Mononuclear cell (primary cell): ENCODE data around the gene NOL8. TPM values are rescaled to one million over a fixed set of nuclear protein-coding genes. Genes with fewer than 3 reads are reported as not detected.

Experiments used
- H3K27me3 ChIP-seq: 2 replicates; pipeline ENCODE4 v1.6.0; 2011; ENCODE audit warnings: low read length, control low read depth; ENCODE audit not compliant: insufficient read depth
- H3K4me1 ChIP-seq: 2 replicates; pipeline ENCODE4 v1.5.1; 2011; ENCODE audit warnings: mild to moderate bottlenecking, low read length, control low read depth; ENCODE audit not compliant: insufficient read depth
- H3K4me3 ChIP-seq: 2 replicates; pipeline ENCODE4 v1.5.1; 2011; ENCODE audit warnings: mild to moderate bottlenecking, low read length, moderate library complexity
- H3K9me3 ChIP-seq: 2 replicates; pipeline ENCODE4 v1.5.1; 2011; ENCODE audit warnings: low read depth, mild to moderate bottlenecking, control low read depth, low read length
- total RNA-seq: library from RNA; depleted of rRNA; stranded (reverse); fragments of >200 nt; gene quantifications from one replicate; pipeline ENCODE4 v1.2.3, GENCODE V29; 2012

Gene NOL8
- total RNA-seq, 1 donor: 34.2 TPM

DNA sequence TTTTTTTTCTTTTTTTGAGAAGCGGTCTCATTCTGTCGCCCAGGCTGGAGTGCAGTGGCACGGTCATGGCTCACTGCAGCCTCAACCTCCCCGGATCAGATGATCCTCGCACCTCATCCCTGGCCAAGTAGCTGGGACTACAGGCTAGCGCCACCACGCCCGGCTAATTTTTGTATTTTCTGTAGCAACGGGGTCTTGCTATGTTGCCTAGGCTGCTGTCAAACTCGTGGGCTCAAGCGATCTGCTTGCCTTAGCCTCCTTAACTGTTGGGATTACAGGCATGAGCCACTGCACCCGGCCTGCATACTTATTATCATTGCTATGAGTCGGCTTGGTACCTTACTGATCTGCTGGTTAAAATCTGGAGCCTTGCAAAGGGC is 30.9 kb downstream of the NOL8 start:
- H3K4me3 ChIP-seq: peak overlapping the region; percentile 85

DNA sequence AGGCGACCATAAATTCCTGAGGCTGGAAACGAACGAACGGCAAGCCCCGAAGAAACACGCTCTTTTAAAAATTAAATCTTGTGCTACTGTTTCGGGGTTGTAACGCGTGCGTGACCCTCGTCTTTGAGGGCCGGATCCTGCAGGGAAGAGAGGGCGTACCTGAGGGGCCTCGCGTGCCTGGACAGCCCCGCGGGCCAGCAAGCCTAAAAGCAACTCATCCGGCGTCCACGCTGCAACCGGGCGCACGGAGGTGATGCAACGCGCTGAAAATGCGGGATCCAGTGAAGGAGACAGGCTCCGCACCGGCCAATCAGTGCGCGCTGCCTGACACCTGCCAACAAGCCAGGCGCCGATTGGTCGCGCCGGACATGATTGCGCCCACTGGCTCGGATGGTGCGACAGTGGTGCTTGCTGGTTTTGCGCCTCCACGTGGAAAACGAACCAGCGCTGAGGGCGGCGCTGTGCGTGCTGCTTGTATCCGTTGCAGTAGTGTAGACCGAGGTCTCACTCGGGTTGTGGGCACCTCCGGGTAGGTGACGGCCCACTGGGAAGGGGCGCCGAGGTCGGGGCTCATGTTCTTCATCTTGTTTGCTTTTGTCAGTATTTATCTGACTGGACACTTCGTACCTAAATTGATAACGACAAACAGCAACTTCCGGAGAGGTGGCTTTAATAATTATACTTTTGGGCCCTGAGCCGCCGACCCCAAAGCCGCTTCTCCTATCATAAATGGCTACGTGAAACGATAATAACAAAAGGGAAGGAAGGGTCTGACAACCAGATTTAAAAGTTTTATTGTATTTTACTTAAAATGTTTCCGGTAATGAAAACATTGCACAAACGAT is 31.5 kb downstream of the NOL8 start, which contains the start of gene IARS1:
Gene IARS1, minus strand, starts transcription at position 246 of the 845 bp plus-strand sequence. CDS start 4,278 bp downstream, outside the sequence.
- Histone ChIP-seq H3K27me3 (no peaks in the 10 kb centered on the region), H3K9me3 (no peaks in the 10 kb centered on the region), H3K4me3 (peak within 1 kb of the TSS; percentile 85), H3K4me1 (peaks cover 25% of the 10 kb centered on the region)

More for the DNA sequence above, 30.9 kb downstream of the NOL8 start:
- H3K9me3 ChIP-seq: no peaks in the 10 kb centered on the region
- no peaks in the 10 kb centered on the region for H3K27me3 ChIP-seq
- peaks cover 25% of the 10 kb centered on the region for H3K4me1 ChIP-seq

DNA sequence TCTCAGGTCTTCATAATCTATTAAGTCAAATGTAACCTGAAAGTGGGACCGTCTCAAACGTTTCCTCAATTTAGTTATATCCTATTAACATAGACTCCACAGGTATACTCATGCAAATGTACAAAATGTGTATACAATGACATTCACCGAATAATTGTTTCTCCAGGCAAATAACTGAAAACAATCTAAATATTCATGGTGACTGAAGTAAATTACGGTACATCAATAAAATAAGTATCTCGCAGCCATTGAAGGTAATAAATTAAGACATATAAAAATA is 32.1 kb downstream of the NOL8 start:
- Histone ChIP-seq H3K9me3 (no peaks in the 10 kb centered on the region), H3K27me3 (no peaks in the 10 kb centered on the region), H3K4me3 (peak overlapping the region; percentile 85), H3K4me1 (peaks cover 25% of the 10 kb centered on the region)

DNA sequence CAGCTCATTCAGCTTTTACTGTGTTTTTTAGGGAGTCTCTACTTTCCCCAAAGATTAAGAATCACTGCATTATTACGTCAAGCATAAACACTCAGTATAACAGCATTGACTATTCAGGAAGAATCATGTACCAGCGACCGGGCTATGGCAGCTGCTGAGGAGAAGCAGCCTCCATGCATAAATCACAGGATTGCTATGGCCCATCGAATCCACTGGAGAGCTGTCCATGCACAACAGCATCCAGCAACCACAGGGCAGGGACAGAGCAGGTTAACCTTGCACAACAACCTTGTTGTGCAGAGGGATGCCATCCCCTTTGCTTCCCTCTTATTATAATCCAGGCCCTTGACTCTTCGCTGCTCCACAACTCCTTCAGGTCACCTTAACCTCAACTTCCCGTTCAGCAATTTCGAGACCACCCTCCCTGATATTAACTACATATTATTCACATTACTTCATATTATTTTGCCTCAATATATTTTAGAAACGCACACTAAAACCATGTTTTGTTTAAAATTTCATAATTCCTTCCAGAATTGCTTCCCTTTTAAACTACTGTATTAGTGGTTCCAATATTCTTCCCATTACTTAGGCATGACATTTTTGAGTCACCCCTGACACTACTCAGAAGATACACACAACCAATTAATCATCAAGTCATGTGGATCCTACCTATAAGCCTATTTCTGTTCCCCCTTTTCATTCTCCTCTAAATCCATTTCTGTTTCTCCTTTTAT is 32.6 kb downstream of the NOL8 start:
- Histone ChIP-seq H3K9me3 (no peaks in the 10 kb centered on the region), H3K27me3 (no peaks in the 10 kb centered on the region), H3K4me1 (peaks cover 25% of the 10 kb centered on the region), H3K4me3 (peak overlapping the region; percentile 85)

DNA sequence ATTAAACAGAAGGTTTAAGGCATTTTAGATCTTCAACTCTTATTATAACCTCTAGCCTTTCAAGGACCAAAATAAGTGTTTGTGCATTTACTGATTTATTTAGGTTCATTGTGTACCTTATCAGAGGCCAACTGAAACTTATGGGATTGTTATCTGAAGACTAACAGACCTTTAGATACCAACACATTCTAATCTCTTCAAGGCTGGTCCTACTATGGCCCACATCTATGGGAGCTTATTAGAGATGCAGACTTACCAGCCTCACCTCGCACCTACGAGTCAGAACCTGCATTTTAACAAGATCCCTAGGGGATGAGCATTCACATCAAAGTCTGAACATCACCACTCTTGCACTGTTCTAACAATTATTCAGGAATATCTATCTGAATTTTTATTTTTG is 33.6 kb downstream of the NOL8 start:
- H3K9me3 ChIP-seq: no peaks in the 10 kb centered on the region
- no peak overlapping the region for H3K4me3 ChIP-seq
- no peaks in the 10 kb centered on the region for H3K27me3 ChIP-seq
- H3K4me1 ChIP-seq: peaks cover 25% of the 10 kb centered on the region

DNA sequence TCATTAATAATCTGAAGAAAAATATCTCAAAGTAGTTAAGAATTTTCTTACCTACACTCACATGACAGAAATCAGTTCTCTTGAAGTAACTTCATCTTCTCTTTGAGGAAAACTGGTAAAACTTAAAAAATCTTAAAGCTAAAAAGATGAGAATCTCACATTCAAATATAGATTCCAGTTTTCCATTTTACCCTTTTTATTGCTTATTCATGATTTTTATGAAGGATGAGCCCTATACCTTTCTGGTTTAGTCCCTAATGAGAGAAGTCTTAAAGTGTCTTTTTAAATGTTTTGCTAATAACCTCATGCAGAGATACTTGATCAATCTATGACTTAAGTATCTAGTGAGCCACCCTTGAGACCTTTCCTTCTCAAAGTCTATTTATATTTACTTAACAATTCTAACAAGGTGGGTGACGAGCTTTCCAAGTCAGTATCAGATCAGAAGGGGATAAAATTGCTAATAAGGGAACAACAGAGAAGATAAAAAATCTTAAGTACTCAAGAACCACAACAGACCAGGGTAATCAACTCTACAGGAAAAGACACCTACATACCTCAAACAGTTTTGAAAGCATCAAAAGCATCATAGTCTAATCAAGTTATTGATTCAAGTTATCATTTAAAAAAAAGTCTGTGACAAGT is 34.2 kb downstream of the NOL8 start:
- no peak overlapping the region for H3K4me3 ChIP-seq
- H3K27me3 ChIP-seq: no peaks in the 10 kb centered on the region
- no peaks in the 10 kb centered on the region for H3K9me3 ChIP-seq
- H3K4me1 ChIP-seq: peaks cover 25% of the 10 kb centered on the region

DNA sequence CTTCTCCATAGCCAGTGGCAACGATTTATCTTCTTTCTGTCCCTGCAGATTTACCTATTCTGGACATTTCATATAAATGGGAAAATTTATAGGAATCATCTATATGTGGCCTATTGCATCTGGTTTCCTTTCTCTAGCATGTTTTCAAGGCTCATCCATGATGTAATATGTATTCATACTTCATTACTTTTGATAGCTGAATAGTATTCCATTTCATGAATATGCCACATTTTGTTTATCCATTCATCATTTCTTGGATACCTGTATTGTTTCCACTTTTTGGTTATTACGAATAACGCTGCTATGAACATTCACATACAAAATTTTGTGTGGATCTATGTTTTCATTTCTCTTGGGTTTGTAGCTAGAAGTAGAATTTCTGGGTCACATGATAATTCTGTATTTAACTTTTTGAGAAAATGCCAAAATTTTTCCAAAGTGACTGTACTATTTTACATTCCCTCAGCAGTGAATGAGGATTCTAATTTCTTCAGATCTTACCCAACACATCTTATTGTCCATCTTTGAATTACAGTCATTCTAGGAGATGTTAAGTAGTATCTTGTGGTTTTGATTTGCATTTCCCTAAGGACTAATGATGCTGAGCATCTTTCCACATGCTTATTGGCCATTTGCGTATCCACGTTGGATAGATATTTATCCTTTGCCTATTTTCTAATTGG is 35.3 kb downstream of the NOL8 start:
- Histone ChIP-seq H3K27me3 (no peaks in the 10 kb centered on the region), H3K4me1 (peaks cover 24% of the 10 kb centered on the region), H3K4me3 (no peak overlapping the region), H3K9me3 (no peaks in the 10 kb centered on the region)

DNA sequence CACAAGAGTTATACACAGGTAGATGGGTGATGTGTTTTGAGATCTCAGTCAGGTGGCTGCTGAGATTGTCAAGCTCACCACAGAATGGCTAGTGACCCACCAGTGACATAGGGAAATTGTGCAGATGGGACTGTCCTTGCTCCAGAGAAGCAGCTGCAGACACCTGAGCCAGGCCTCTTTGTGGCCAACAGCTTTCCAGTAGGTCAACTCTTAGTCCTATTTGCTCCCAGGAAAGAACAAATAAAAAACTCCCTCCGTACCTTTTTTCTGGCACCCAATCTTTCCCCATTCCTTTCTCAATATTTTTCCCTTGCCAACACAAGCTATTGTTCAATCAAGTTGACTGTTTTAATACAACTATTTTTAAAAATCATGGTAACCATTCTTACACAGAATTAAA is 45.8 kb downstream of the NOL8 start:
- Histone ChIP-seq H3K27me3 (no peaks in the 10 kb centered on the region), H3K4me1 (peaks cover 9% of the 10 kb centered on the region), H3K9me3 (no peaks in the 10 kb centered on the region), H3K4me3 (no peak overlapping the region)

DNA sequence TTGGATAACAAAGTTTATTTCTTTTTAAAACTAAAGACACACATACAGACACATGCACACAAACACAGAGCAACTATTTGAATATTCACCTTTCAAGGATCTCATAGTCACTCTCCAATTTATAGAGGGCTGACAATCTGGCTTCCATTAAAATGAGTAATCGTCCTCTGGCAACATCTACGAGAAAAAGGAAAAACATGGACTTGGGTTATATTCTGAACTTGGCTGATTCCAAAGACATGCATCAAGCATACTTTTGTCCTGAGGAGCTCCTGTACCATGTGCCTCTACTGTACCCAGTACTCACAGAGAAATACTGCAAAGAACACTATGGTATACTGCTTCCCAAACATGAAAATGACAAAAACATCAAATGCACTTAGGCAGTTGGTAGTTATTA is 47.0 kb downstream of the NOL8 start:
- H3K4me1 ChIP-seq: peaks cover 9% of the 10 kb centered on the region
- no peak overlapping the region for H3K4me3 ChIP-seq
- no peaks in the 10 kb centered on the region for H3K9me3 ChIP-seq
- H3K27me3 ChIP-seq: no peaks in the 10 kb centered on the region

DNA sequence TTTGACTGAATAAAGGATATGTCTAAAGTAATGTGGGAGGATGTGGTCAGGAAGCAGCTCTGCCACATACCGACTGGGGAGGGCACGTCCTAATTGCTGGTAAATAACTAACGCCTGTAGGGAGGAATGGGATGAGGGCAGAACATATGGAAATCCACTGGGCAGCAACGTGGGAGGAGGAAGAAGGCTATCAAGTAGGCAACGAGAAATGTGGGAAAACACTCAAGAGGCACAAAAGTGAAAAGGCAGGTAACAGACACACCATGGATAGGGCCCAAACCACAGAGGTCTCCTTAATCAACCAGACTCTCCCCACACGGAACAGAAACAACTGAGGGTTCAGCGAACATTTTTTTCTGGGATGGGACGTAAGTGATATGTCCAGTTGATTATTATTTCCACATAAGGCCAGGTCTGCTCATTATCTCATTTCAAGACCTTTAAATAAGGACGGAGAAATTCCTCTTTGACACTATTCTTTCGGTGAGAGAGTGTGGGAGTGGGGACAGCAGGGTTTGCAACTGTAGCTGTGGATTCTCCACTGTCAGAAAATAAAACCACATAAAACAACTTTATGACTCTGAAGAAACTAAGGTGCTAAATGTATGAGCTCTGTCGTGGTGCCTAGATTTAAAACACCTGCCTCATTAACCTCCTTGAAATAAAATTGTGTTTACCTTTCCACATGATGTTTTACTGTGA is 48.7 kb downstream of the NOL8 start:
- Histone ChIP-seq H3K4me1 (peaks cover 9% of the 10 kb centered on the region), H3K4me3 (no peak overlapping the region)

DNA sequence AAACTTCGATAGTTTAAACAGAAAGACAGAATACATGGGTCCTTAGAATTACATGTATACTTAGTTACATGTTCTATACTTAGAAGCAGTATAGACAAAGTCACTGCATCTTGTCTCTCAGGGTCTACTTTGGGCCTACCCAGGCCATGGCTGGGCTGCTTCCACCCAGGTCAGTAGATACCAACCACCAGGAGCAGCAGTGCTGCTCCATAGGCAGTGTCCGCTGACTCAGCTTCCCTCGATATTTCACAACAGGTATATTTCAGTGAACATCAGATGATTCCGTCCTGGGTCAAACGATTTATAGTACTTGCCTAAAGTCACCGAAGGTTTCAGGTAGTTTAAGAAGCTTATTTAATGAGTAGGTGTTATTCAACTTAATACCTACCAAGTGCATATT is 49.6 kb downstream of the NOL8 start:
- Histone ChIP-seq H3K4me1 (peaks cover 9% of the 10 kb centered on the region), H3K27me3 (no peaks in the 10 kb centered on the region), H3K4me3 (no peak overlapping the region), H3K9me3 (no peaks in the 10 kb centered on the region)

More for the DNA sequence above, 48.7 kb downstream of the NOL8 start:
- Histone ChIP-seq H3K9me3 (no peaks in the 10 kb centered on the region), H3K27me3 (no peaks in the 10 kb centered on the region)

DNA sequence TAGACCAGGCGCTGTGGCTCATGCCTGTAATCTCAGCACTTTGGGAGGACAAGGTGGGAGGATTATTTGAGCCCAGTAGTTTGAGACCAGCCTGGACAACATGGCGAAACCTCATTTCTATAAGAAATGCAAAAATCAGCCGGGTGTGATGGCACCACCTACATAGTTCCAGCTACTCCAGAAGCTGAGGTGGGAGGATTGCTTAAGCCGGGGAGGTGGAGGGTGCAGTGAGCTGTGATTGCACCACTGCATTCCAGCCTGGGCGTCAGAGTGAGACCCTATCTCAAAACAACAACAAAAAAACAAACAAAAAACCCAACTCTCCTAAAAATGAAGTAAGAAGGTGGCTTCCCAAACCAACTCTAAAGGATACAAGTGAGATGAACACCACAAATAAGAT is 54.6 kb downstream of the NOL8 start:
- Histone ChIP-seq H3K27me3 (no peaks in the 10 kb centered on the region), H3K4me3 (no peak overlapping the region), H3K9me3 (no peaks in the 10 kb centered on the region), H3K4me1 (no peaks in the 10 kb centered on the region)

DNA sequence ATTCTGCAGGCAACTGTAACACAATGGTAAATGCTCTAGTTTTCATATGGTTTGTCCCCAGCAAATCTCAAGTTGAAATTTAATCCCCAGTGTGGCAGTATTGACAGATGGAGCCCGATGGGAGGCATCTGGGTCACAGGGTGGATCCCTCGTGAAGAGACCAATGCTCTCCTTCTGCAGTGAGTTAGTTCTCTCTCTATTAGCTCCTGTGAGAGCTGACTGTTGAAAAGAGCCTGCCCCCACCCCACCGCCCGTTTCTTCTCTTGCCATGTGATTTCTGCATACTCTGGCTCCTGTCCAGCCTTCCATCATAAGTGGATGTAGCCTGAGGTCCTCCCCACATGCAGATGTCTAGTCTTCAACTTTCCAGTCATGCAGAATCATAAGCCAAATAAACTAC is 58.7 kb downstream of the NOL8 start:
- Histone ChIP-seq H3K27me3 (no peaks in the 10 kb centered on the region), H3K4me3 (no peak overlapping the region), H3K4me1 (no peaks in the 10 kb centered on the region), H3K9me3 (no peaks in the 10 kb centered on the region)

DNA sequence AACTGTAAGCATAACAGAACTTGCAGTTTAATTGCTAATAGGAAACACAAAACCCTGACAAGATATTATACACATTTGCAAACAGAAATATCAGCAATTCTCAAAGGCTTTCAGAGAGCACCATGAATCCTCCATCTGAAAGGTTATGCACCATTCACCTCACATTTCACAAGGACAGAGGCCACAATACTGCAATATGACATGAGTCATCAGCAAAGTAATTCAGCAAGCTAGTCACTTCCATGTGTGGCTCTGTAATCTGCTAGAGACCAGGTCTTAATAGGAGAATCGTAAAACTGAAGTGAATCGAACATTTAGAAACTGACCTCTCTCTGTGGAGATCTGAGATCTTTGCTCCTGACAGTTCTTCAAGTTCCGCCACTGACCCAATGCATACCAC is 60.0 kb downstream of the NOL8 start:
- Histone ChIP-seq H3K4me3 (no peak overlapping the region), H3K4me1 (no peaks in the 10 kb centered on the region), H3K9me3 (no peaks in the 10 kb centered on the region), H3K27me3 (no peaks in the 10 kb centered on the region)
